CD14-positive monocyte (primary cell): ENCODE results near the gene NFE2L2. TPM values are rescaled to one million over a fixed set of nuclear protein-coding genes. Genes with fewer than 3 reads are reported as not detected.
A peak's percentile ranks its signal among the peaks of the same experiment; 100 is the strongest.

Experiments
- DNase-seq, 3 donors: peaks; one replicate each; pipeline ENCODE4 v3.0.0-alpha.2; 2011 to 2022
- H2AFZ ChIP-seq: 2 replicates; pipeline ENCODE4 v1.6.0; 2012; ENCODE audit warnings: mild to moderate bottlenecking, low read depth, low read length, inconsistent platforms; ENCODE audit not compliant: insufficient read depth, poor library complexity, severe bottlenecking
- H3K27ac ChIP-seq, 2 donors: 1 replicate in 1 of 2; 2 replicates in 1 of 2; pipeline ENCODE4 v1.5.1; 2012 to 2013; ENCODE audit warnings: low read length in 2 of 2, control low read depth in 1 of 2, inconsistent platforms in 1 of 2, low read depth in 1 of 2, mild to moderate bottlenecking in 1 of 2
- H3K27me3 ChIP-seq, 2 donors: one replicate each; pipeline versions ENCODE4 v1.6.0 to v1.6.1; 2011 to 2013; ENCODE audit warnings: low read length in 2 of 2; ENCODE audit not compliant: control insufficient read depth in 2 of 2, insufficient read depth in 2 of 2
- H3K36me3 ChIP-seq, 2 donors: replicated peaks in 1 of 2; 1 replicate in 1 of 2; 2 replicates in 1 of 2; pipeline versions ENCODE4 v1.5.1 to v1.6.1; 2012 to 2013; ENCODE audit warnings: low read length in 2 of 2, control low read depth in 1 of 2, inconsistent platforms in 1 of 2, mild to moderate bottlenecking in 1 of 2; ENCODE audit not compliant: insufficient read depth in 2 of 2, control insufficient read depth in 1 of 2
- H3K4me1 ChIP-seq, 2 donors: 1 replicate in 1 of 2; 2 replicates in 1 of 2; pipeline versions ENCODE4 v1.5.1 to v1.6.1; 2012 to 2013; ENCODE audit warnings: low read length in 2 of 2, control low read depth in 1 of 2, inconsistent platforms in 1 of 2, mild to moderate bottlenecking in 1 of 2, moderate library complexity in 1 of 2; ENCODE audit not compliant: insufficient read depth in 2 of 2, control insufficient read depth in 1 of 2
- H3K4me2 ChIP-seq: replicated peaks from 2 replicates; pipeline ENCODE3; 2012; ENCODE audit warnings: low read length, moderate library complexity, mild to moderate bottlenecking; ENCODE audit not compliant: poor library complexity, severe bottlenecking; ENCODE audit errors: extremely low read depth
- H3K4me3 ChIP-seq, 3 experiments: fragments of 200-600 bp in 1 of 3; sonication (generic) in 1 of 3; replicated peaks in 1 of 3; 1 replicate in 2 of 3; 2 replicates in 1 of 3; pipeline ENCODE4 v1.5.1; 2011 to 2013; ENCODE audit warnings: low read length in 3 of 3, mild to moderate bottlenecking in 3 of 3, control low read depth in 2 of 3, low read depth in 2 of 3, inconsistent platforms in 1 of 3, moderate library complexity in 1 of 3
- H3K79me2 ChIP-seq: 2 replicates; pipeline ENCODE4 v1.6.0; 2012; ENCODE audit warnings: mild to moderate bottlenecking, control low read depth, inconsistent platforms, low read length, moderate library complexity; ENCODE audit not compliant: insufficient read depth
- H3K9ac ChIP-seq: 2 replicates; pipeline ENCODE4 v1.6.0; 2017; ENCODE audit warnings: low read length, mild to moderate bottlenecking; ENCODE audit not compliant: insufficient read depth, poor library complexity, severe bottlenecking
- H3K9me3 ChIP-seq, 2 donors: replicated peaks in 1 of 2; 1 replicate in 1 of 2; 2 replicates in 1 of 2; pipeline versions ENCODE4 v1.5.1 to v1.6.1; 2012 to 2013; ENCODE audit warnings: low read length in 2 of 2, control low read depth in 1 of 2; ENCODE audit not compliant: control insufficient read depth in 1 of 2, insufficient read depth in 1 of 2
- H4K20me1 ChIP-seq: 2 replicates; pipeline ENCODE4 v1.6.0; 2012; ENCODE audit warnings: mild to moderate bottlenecking, low read length, control low read depth, moderate library complexity; ENCODE audit not compliant: insufficient read depth
- H3K27ac Mint-ChIP-seq, 7 donors: one replicate each; pipeline ENCODE4 v1.8.0; 2020; ENCODE audit warnings: mild to moderate bottlenecking in 7 of 7, mixed read lengths in 7 of 7, moderate library complexity in 6 of 7, inconsistent platforms in 2 of 7
- H3K27me3 Mint-ChIP-seq, 3 donors: one replicate each; pipeline ENCODE4 v1.8.0; 2021 to 2022; ENCODE audit warnings: low read depth in 3 of 3, mild to moderate bottlenecking in 3 of 3, mixed read lengths in 3 of 3, moderate library complexity in 3 of 3, inconsistent platforms in 1 of 3
- H3K36me3 Mint-ChIP-seq, 2 donors: one replicate each; pipeline ENCODE4 v1.8.0; 2020; ENCODE audit warnings: mixed read lengths in 2 of 2, inconsistent platforms in 1 of 2, mild to moderate bottlenecking in 1 of 2
- H3K4me1 Mint-ChIP-seq: one replicate; pipeline ENCODE4 v1.8.0; 2020; ENCODE audit warnings: mild to moderate bottlenecking, mixed read lengths
- H3K4me3 Mint-ChIP-seq, 2 donors: one replicate each; pipeline ENCODE4 v1.8.0; 2020; ENCODE audit warnings: mild to moderate bottlenecking in 2 of 2, mixed read lengths in 2 of 2, moderate library complexity in 1 of 2
- H3K9me3 Mint-ChIP-seq, 7 donors: one replicate each; pipeline ENCODE4 v1.8.0; 2020 to 2022; ENCODE audit warnings: mixed read lengths in 7 of 7, mild to moderate bottlenecking in 6 of 7, moderate library complexity in 6 of 7, inconsistent platforms in 2 of 7
- CTCF ChIP-seq: fragments of 200-600 bp; IDR thresholded peaks from one replicate; pipeline ENCODE4 v1.8.0; 2022; ENCODE audit warnings: antibody characterized with exemption, mild to moderate bottlenecking
- WGBS: methylation state at CpG from one replicate; pipeline ENCODE4 v1.1.5; 2013; ENCODE audit warnings: missing lambda C conversion rate; ENCODE audit not compliant: insufficient coverage; 5-methylcytosine and 5-hydroxymethylcytosine counted together
- intact Hi-C, 2 donors: fragments of 100-400 bp; cut with micrococcal nuclease; formaldehyde crosslinking; loops; one replicate each; pipeline versions ENCODE4 v1.15.0 to v1.15.1; 2023
- polyA plus RNA-seq, 3 donors: library from polyadenylated mRNA; depleted of rRNA in 1 of 3; unstranded in 2 of 3; stranded (reverse) in 1 of 3; fragments of 300-500 nt in 2 of 3; fragments of >200 nt in 1 of 3; fragmentation: Illumina TruSeq in 2 of 3; gene quantifications; 1 replicate in 2 of 3; 2 replicates in 1 of 3; pipeline ENCODE4 v1.2.3, GENCODE V29; 2012 to 2021

NFE2L2 gene
- polyA plus RNA-seq, 3 donors, result 38.7 to 51.6 (median 46.6) TPM

- no peaks in the 10 kb centered on the region for H3K27me3 ChIP-seq
- H3K27ac ChIP-seq, result peak overlapping the region; percentile 83 to 89
- no peaks in the 10 kb centered on the region for H3K9me3 ChIP-seq
- H3K4me2 ChIP-seq, result peak overlapping the region; percentile 52
- H3K4me1 ChIP-seq, result peaks cover 58 to 69% of the 10 kb centered on the region in 2 donors
- peak in 1 of 3 donors; percentile 1 for DNase-seq
- Mint-ChIP-seq H3K4me3 (peak overlapping the region in 1 of 2 donors; percentile 60), H3K4me1 (peaks cover 68% of the 10 kb centered on the region), H3K9me3 (no peaks in the 10 kb centered on the region), H3K27ac (peak overlapping the region; percentile 89 to 95 (median 92)), H3K27me3 (no peaks in the 10 kb centered on the region), H3K36me3 (peaks cover 16 to 32% of the 10 kb centered on the region in 2 donors)
- peak overlapping the region in 1 of 3 experiments; percentile 35 for H3K4me3 ChIP-seq
- peaks cover 35% of the 10 kb centered on the region for H4K20me1 ChIP-seq
- peaks cover 3 to 17% of the 10 kb centered on the region in 2 donors for H3K36me3 ChIP-seq
- H3K79me2 ChIP-seq, result peaks cover 96% of the 10 kb centered on the region
- intact Hi-C loops, result no loop called here
- H3K9ac ChIP-seq, result no peak overlapping the region
- no peak for TF ChIP-seq CTCF
- WGBS, result 100% methylated on average over 4 of the region's 6 CpGs
- H2AFZ ChIP-seq, result no peak overlapping the region
These were observed 25.5 kb downstream of the NFE2L2 start for GRCh38 chr2:177239053-177239452.

- Histone ChIP-seq H3K9ac (no peak overlapping the region), H3K79me2 (peaks cover 95% of the 10 kb centered on the region), H3K27me3 (no peaks in the 10 kb centered on the region), H3K9me3 (no peaks in the 10 kb centered on the region), H3K36me3 (peaks cover 13 to 28% of the 10 kb centered on the region in 2 donors), H3K27ac (peak overlapping the region in 1 of 2 donors; percentile 83), H4K20me1 (peaks cover 42% of the 10 kb centered on the region), H3K4me1 (peaks cover 50 to 58% of the 10 kb centered on the region in 2 donors), H3K4me2 (no peak overlapping the region), H3K4me3 (no peak overlapping the region), H2AFZ (no peak overlapping the region)
- H3K4me3 Mint-ChIP-seq, result no peak overlapping the region
- H3K4me1 Mint-ChIP-seq, result peaks cover 61% of the 10 kb centered on the region
- no peaks in the 10 kb centered on the region for H3K9me3 Mint-ChIP-seq
- H3K27ac Mint-ChIP-seq, result peak overlapping the region in 3 of 7 donors; percentile 12 to 91 (median 46)
- H3K36me3 Mint-ChIP-seq, result peaks cover 24 to 42% of the 10 kb centered on the region in 2 donors
- DNase-seq, result peak in 1 of 3 donors; percentile 2
- H3K27me3 Mint-ChIP-seq, result no peaks in the 10 kb centered on the region
- TF ChIP-seq CTCF, result no peak
- intact Hi-C loops, result no loop called here
- WGBS, result 86% methylated on average over 1 of the region's 2 CpGs
These were observed 26.6 kb downstream of the NFE2L2 start for GRCh38 chr2:177237932-177238331.
